GM12873 (cell line): ENCODE data around the gene LCN1.

Experiments
- TF ChIP-seq, protein P1 (sequence below): IDR thresholded peaks from 2 replicates; pipeline ENCODE4 v1.5.1; 2012; ENCODE audit warnings: low read depth, mild to moderate bottlenecking, moderate library complexity, low read length, control low read depth; ENCODE audit not compliant: insufficient read depth; ENCODE audit errors: missing control alignments

The LCN1 gene

GRCh38 chr9:135478829-135479468 is 42.3 kb upstream of the LCN1 start:
- TF ChIP-seq, protein P1, sequence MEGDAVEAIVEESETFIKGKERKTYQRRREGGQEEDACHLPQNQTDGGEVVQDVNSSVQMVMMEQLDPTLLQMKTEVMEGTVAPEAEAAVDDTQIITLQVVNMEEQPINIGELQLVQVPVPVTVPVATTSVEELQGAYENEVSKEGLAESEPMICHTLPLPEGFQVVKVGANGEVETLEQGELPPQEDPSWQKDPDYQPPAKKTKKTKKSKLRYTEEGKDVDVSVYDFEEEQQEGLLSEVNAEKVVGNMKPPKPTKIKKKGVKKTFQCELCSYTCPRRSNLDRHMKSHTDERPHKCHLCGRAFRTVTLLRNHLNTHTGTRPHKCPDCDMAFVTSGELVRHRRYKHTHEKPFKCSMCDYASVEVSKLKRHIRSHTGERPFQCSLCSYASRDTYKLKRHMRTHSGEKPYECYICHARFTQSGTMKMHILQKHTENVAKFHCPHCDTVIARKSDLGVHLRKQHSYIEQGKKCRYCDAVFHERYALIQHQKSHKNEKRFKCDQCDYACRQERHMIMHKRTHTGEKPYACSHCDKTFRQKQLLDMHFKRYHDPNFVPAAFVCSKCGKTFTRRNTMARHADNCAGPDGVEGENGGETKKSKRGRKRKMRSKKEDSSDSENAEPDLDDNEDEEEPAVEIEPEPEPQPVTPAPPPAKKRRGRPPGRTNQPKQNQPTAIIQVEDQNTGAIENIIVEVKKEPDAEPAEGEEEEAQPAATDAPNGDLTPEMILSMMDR = no peak

DNA sequence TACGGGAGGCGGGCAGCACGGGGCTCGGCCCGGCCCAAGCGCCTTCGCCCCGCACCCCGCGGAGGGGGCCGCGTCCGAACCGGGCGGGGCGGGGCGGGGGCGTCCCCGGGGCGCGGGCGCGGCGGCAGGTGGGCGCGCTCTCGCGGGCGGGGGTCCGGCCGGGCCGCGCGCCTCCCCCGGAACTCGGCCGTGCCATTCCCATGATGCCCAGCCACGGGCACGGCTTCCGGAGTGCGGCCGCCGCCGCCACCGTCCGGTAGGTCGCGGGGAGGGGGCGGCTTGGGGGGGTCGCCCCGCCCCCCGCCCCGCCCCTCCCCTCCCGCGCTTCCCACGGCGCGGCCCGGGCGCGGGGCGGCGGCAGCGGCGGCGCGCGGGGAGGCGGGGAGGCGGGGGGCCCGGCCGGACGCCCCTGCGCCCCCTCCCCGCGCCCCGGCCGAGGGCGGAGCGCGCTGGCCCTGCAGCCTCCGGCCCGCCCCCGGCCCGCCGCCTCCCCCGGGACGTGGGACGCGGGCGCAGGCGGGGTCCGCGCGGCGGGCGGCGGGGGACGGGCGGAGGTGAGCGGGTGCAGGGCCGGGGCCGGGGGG is 41.7 kb upstream of the LCN1 start, which contains the start of gene PPP1R26:
Gene PPP1R26 (plus strand): TSS at position 314 of the 584 bp plus-strand sequence. CDS start 4,729 bp downstream, outside the sequence.
- TF ChIP-seq, protein P1 = no peak

GRCh38 chr9:135480071-135480939 is 40.9 kb upstream of the LCN1 start:
- TF ChIP-seq, protein P1 = no peak

- TF ChIP-seq, protein P1 = no peak
Observed at GRCh38 chr9:135480940-135481310, 40.3 kb upstream of the LCN1 start.

GRCh38 chr9:135482015-135482754 is 39.1 kb upstream of the LCN1 start:
- TF ChIP-seq, protein P1 = no peak

DNA sequence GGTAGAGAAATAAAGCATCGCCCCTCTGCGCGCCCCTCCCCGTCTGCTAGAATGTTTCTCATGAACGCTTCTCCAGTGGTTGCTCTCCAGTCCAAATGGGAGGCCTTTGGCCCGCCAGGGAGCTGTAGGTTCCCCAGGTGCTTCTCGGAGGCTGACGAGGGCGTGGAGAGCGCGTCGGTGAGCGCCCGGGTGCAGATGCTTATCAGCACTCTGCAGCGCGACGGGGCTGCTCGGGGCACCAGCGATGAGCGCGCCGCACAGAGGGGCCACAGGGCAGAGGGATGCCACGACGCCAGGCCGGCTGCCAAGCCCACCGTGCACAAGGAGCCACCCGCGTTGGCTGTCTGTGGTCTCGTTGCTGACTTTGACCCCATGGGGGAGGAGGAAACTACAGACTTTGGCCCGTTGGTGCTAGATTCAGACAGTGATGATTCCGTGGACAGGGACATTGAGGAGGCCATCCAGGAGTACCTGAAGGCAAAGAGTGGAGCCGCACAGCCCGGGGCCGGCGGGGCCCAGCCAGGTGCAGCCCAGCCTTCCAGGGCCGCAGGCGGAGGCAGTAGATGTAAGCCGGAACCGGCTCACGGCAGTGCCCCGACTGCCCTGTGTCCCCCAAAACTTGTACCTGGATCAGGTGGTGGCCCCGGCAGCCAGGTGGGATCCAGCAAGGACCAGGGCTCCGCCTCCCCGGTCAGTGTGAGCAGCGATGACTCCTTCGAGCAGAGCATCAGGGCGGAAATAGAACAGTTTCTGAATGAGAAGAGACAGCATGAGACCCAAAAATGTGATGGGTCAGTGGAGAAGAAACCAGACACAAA is 36.6 kb upstream of the LCN1 start:
- TF ChIP-seq, protein P1 = no peak
